GM19238 (cell line): ENCODE results near the gene AQP12A.
"Not testable (repeated sequence)": the region's sequence is repeated elsewhere in the genome, so short reads cannot be mapped to it uniquely, and the experiment has no call there.

Experiments used
- DNase-seq: peaks from one replicate; pipeline ENCODE4 v3.0.0; 2011; ENCODE audit warnings: low spot score; ENCODE audit not compliant: insufficient read length

The AQP12A gene, protein sequence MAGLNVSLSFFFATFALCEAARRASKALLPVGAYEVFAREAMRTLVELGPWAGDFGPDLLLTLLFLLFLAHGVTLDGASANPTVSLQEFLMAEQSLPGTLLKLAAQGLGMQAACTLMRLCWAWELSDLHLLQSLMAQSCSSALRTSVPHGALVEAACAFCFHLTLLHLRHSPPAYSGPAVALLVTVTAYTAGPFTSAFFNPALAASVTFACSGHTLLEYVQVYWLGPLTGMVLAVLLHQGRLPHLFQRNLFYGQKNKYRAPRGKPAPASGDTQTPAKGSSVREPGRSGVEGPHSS

DNA sequence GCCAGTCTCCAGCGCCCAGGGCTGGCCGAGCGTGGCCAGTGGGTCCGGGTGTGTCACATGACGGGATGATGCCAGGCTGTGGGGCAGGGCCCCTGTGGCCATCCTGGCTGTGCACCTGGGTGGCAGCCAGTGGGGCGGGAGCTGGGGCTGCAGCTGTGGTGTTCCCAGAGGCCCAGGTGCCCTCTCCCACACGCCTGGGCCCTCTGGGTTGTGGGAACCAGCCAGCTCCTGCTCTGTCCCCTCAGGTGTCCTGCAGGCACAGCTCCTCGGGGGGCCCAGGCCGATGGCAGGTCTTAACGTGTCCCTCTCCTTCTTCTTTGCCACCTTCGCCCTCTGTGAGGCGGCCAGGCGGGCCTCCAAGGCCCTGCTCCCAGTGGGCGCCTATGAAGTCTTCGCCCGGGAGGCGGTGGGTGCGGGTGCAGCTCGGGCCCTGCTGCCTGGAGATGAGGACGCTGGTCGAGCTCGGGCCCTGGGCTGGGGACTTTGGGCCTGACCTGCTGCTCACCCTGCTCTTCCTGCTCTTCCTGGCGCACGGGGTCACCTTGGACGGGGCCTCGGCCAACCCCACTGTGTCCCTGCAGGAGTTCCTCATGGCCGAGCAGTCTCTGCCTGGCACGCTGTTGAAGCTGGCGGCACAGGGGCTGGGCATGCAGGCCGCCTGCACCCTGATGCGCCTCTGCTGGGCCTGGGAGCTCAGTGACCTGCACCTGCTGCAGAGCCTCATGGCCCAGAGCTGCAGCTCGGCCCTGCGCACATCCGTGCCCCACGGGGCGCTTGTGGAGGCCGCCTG is at the start of gene AQP12A:
AQP12A (plus strand) TSS at position 236 of the 790 bp plus-strand sequence; CDS start at position 284, 48 bp downstream.
- DNase-seq, result not testable (repeated sequence)

DNA sequence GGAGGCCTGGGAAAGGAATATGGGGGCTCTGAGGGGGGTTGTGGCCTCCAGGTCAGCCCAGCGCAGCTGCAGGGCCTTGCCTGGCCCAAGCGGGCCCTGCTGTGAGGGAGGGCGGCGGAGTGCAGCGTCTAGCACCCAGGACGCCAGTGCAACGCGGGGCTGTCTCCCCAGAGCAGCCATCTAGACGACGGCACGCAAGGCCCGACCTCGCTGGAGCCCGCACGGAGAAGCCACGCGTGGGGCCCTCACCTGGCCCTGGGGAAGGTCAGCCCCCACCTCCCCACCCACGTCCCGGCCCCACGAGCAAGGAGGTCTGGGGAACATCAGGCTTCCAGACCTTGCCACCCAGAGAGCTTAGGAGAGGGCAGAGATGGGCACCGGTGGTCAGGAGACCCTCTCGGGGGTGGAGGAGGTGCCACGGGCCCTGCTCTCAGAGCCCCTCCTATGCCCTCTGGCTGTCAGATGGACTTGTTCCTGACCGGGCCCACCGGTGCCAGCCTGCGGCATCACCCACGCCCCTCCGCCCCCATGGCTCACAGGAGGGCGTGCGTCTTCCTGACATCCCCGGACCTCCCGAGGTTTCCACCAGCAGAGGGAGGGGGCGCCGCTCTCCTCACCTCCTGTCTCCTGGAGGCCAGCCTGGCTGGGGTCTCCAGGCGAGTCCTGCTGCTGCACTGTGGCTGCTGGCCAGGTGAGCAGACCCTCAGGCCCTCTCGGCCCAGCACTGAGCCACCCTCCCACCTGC is 49.4 kb upstream of the AQP12A start:
- DNase-seq, result no peak

DNA sequence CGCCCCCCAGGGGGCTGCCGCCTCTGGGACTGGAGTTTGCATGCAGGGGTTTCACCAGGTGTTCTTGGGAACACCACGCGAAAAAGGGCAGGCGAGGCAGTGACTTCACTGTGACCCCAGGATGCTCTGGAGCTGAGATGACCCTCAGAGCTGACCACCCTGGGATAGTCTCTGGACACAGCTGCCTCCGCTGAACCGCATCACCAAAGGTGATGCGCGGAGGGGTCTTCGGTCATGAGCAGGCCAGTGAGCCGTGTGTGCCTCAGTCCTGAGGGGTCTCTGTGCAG is 48.9 kb upstream of the AQP12A start:
- DNase-seq, result no peak

DNA sequence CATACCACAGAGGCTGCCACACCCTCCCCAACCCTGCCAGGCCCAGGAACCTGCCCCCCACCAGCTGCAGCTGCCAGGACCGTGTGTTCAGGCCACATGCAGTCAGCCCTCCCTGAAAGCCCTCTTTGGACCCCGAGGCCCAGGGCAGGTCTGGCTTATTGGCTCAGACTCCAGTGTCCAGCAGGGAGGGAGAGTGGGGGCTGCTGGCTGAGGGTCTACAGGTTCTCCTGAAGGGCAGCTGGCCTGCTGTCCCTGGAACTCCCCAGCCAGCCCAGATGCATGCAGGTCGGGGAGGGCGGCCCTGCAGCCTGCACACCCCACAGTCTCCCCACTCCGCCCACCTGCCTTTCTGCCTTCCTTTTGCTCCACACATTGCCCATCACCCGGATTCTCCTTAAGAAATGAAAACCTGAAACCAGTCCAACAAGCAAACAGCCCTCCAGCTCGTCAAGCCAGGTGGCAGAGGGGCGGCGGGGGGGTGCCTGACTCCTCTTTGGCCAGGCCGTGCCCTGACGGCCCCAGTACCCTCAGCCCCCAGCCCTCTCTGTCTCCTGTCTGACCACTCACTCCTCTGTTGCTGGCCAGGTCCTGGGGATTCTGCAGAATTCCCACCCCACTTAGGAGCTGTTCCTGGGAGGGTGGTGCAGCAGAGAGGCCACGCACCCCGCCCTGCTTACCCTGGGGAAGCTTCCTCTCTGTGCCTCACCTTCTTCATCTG is 48.4 kb upstream of the AQP12A start:
- DNase-seq, result no peak

DNA sequence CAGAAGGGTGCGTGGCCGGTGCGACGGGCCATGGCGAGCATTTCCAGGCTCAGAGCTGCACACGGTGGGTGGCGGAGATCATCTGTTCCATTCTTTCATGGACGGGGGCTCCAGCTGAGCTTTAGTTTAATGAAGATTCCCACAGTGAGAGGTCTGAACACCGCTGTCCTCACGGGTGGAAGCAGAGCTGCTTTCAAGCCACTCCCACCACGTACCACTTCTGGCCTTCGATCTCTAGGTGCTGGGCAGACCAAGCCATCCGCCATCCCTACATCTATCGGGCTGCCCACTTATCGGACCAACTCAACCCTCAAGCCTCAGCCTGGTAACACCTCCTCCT is 47.9 kb upstream of the AQP12A start:
- no peak for DNase-seq

DNA sequence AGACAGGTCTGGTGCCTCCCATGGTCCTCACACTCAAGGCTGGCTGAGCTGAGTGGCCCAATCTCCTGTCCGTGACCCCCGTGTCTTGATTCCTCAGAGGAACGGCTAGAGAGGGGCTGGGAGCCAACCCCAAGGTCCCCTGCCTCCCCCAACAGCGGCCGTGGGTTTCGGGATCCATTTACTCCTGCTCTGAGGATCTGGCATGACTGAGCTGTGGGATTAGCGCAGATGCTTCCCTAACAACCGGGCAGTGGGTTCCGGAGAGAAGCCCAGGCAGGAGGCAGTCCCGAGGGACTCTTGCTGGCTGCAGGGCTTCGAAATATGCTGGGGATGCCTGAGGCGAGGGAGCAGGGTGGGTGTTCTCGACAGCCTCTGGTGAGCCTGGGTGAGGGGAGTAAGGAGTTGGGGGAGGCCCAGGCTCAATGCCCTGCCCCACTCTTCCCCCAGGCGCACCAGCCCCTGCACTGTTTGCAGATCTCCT is 47.5 kb upstream of the AQP12A start:
- no peak for DNase-seq

DNA sequence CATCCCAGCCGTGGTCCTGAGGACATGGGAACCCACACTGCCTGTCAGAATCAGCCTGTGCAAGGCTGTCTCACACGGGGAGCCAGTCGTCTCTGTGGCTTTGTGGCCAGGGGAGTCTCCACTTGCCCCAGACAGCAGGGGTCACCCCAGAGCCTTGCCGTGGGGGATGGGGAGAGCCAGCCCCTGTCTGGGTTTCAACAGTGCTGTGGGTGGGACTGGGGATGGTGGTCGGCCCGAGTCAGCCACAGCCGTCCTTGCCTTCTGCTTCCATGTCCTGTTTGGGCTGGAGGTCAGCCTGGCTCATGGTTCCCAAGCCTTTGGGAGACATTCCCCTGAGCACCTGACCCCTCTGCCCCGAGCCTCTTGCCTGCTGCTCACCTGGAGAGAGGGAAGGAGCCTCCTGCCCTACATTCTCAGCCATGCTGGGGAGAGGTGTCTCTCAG is 46.8 kb upstream of the AQP12A start:
- DNase-seq, result no peak

DNA sequence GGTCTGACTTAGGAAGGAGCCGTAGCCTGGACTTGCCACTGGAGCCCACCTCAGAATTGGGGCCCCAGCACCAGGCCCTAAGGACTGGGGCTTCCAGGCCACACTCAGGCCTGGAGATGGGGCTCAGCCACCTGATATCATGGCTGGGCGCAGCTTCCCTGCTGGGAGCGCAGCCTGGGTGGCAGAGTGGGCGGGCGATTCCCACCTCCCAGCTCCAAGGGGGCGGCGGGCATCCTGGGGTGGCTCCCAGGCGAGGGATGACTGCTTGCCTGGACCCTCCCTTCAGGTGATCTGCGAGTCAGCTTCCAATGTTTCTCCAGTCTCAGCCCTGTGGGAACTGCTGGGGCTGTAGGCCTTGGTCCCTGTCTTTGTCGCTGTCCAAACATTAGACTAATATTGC is 46.3 kb upstream of the AQP12A start:
- no peak for DNase-seq

DNA sequence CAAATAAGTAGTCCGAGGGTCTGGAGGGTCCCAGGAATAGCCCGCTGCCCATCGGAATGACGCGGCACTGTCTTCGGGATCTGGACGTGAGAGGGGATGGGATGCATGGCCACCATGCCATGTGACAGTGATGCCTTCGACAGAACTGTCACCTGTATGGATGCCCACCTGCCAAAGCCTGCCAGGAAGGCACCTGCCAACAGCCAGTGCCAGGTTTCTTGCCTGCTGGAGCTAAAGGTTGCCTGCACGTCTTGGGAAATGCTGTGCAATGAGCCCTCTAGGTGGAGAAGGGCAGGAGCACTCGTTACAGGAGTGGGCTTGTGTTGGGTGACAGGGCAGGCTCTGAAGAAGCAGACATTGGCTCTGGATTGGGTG is 45.9 kb upstream of the AQP12A start:
- DNase-seq, result no peak

DNA sequence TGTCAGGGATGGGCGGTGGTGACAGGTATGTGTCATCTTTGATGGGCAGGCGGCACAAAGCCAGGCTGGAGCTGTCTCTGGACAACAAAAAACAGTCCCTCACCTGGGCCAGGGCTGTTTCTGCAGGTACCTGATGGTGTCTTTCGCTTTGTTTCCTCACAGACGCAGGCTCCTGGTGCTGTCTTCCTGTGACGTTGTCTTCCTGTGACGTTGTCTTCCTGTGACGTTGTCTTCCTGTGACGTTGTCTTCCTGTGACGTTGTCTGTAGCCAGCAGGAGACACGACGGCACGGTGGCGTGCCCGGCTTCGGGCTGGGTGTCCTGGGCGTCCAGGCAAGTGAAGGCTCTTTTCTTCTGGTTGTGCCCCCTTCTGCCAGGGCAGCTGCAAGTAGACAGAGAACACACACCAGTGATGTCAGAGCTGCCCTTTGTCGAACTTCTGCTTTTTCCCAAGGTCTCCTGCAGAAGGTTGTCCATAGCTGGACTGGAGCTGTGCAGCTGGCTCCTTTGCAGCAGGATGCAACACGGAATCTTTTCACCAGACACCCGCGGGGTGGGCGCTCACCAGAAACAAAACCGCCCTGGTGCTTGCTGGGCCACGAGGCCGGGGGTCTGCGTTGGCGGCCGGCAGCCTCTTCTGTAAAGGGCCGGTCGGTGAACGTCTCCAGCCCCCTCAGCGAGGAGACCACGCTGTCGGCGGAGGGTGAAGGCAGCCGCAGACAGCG is 45.3 kb upstream of the AQP12A start:
- DNase-seq, result no peak

DNA sequence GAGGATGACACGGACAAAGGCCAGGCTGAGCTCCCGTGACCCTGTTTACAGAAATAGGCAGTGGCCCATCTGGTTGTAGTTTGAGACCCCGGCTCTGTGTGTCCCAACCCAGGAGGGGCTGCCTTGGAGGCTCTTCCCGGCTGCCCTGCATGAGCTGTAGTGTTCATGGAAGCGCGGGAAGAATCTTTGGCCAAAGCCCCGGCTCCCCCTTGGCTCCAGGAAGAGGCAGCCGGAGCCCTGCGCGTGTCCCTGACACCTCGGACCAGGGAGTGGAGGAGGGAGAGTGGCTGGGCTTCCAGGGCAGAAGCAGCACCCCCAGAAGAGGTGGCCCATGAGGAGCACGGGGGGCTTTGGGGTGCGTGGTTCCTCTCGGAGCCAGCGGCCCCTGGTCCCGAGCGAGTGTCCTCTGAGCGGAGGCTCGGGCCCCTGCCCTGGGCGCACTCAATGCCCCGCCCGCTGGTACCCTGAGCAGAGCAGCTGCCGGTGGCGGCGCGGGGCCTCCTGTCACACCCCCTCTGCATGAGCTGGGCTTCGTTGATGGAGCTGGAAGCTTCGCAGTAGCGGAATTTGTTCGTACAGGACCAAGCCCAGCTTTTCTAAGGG is 44.7 kb upstream of the AQP12A start:
- DNase-seq, result no peak

DNA sequence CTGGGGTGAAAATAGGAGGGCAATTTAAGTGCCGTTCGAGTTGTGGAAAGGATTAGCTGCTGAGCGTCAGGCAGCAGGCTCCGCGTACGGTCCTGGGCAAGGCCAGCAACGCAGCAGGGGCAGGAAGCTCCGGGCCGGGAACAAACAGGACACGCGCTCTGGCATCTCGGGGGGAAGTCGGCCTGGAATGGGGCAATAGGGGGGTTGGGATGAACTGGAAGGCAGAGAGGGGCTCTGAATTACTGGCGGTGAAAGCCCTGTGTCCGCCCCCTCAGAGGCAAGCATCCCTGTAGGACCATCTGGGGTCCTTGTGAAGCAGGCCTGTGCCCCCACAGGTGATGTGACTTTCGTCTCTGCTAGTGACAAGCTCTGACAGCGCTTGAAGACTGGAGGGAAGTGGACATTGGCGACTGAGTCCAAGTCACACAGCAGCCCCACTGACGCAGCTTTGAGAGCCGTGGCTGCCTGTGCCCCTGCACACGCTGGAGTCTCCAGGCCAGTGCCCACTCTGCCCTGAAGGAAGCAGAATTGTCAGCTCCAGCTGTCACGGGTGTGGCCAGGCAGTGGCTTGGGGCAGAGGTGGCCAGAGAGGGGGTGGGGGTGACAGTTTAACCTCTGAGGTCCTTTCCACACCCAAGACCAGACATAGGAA is 44.0 kb upstream of the AQP12A start:
- no peak for DNase-seq

DNA sequence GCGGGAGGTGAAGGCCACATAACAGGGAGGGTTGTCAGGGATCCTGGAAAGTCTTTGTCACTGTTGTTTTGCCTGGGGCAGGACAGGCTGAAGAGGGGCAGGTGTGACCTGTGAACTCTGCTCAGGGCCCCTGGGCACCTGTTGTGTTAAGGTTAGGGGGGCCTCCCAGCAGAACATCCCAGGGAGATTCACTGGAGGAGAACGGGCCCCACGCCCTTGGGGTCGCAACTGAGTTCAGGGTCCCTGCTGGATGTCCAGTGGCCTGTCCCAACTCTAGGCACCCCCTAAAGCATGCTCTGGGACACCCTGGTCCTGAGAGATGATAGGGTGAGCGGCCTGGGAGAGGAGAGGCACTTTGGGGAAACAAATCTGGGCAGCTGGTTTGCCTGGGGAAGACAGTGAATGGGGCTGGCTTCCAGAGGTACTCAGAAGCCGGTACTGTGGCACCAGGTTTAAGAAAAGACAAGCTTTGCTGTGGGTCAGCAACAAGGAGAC is 43.5 kb upstream of the AQP12A start:
- DNase-seq, result no peak

DNA sequence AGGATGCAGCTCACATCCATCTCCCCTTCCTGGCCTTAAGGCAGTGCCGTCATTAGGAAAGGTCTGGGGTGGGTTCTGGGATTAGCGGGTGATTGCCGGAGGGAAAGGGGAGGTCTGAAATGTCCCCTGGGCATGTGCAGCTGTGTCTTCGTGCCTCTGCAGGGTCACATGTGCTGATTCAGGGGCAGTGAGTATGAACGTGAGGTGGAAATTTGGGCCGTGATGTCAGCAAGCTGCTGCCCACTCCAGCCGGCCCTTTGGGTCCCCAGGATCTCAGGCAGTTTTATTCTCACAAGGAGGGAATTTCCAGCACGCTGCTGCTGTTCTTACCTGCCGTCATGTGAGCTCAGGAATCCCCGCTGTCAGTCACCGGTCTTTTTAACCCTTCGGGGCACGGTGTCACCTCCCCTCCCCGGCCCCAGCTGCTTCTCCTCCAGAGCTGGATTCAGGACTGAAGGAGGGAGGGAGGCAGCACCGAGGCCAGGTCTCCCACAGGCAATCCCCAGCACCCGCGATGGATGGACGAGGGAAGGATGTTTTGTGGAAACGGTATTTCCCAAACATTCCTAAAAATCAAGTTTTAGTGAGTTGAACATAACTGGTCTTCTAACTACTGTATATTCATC is 42.9 kb upstream of the AQP12A start:
- DNase-seq, result no peak

DNA sequence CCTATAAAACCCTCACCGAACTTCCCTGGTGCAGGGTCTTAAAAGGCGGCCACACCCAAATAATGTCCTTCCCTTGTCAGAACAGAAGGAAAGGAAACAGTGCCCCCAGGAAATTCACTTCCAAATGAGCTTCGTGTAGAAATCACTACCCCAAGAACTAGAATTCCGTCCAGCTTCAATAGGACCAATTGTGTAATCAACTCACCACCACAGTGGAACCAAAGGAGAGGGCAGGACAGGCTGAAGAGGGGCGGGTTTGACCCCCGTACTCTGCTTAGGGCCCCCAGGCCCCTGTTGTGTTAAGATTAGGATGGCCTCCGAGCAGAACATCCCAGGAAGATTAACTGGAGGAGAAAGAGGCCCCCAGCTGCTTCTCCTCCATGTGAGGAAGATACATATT is 42.3 kb upstream of the AQP12A start:
- DNase-seq, result no peak

DNA sequence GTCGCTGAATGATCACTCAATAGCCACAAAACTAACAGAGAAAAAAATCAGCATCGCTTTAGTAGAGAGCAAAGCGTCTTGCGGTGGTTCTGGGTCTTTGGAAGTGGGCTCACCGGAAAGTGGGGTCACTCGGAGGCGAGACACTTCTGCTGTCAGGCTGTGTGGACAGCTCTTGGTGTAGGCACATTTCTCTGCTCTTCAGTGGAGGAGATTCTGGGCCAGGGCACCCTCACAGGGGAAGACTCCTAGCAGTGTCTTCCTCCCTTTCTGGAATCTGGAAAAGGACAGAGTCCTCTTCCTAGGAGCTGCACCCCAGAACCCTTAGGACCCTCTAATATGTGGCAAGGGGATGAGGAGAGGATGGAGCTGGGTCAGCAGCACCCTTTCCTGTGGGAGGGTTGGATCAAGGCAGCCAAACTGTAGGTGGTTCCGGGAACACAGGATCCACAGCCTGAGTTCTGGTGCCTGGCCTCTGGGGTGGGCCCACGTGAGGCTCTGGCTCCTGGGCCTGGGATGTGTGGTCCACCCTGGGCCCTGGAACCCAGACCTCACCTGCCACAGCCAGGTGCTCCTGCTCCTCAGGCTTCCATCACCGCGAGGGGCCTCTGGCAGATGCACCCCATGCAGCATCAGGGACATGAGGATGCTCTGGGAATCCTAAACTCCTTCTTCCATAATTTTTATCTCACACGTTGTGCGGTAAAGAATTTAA is 41.3 kb upstream of the AQP12A start:
- no peak for DNase-seq

DNA sequence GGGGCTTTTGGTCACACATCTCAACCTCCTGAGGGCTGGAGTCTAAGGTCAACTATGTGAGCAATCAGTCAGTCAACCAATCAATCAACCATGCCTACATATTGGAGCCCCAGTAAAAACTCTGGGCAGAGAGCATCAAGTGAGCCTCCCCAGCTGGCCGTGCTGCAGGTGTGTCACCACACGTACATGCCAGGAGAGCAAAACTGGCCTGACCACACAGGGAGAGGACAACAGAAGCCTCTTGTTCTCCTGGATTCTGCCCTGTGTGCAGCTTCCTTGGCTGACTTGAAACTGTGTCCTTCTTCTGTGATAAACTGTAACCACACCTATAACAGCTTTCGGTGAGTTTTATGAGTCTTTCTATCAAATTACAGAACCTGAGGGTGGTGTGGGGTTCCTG is 40.5 kb upstream of the AQP12A start:
- DNase-seq, result no peak

DNA sequence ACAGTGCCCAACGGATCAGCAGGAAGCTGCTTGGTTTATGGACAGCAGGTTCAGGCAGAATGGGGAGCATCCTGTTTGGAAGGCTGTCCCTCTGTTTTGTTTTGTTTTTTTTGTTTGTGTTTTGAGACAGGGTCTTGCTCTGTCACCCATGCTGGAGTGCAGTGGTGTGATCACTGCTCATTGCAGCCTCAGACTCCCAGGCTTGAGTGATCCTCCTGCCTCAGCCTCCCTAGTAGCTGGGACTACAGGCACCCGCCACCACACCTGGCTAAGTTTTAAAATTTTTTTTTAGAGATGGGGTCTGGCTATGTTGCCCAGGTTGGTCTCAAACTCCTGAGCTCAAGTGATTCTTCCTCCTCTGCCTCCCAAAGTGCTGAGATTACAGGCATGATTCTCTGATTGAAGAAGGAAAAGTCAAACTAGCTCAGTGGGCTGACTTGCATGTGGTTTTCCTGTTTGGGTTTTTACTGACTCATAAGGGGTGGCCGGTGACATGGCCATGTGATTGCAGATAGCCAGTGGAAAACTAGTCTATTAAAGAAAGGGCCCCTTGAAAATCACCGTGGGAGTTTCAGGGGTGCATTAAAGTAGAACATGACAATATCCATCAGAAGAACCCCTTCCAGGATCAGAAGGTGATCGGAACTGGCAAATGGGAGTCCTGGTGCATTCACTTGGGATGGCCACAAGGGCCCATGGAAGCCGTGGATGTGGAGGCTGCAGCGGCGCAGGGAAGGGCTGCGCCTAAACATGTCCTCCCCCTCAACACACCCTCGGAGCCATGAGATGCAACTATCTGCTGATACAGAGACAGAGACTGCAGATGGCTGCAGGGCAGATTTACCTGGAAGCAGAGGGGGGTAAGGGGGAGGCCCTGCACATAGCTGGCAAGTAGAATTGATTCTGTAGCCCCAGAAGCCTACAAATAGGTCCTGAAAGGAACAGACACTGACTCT is 35.5 kb upstream of the AQP12A start:
- DNase-seq, result no peak
